HepG2 (cell line): ENCODE data around the gene ABCC3. TPM values are rescaled to one million over a fixed set of nuclear protein-coding genes. Genes with fewer than 3 reads are reported as not detected.

Experiments used
- AHR ChIP-seq: IDR thresholded peaks from 2 replicates; pipeline ENCODE4 v1.6.1; 2018; ENCODE audit warnings: missing genetic modification reagents, missing compliant biosample characterization
- AKAP8 ChIP-seq: sonication (generic); formaldehyde crosslinking; IDR thresholded peaks from 2 replicates; pipeline ENCODE4 v1.5.1; 2020; ENCODE audit warnings: mild to moderate bottlenecking, missing genetic modification reagents
- ASH2L ChIP-seq: fragments of 300-600, 200-600 bp; sonication (generic); IDR thresholded peaks from 2 replicates; pipeline ENCODE4 v1.7.0; 2017; ENCODE audit warnings: low read depth, mild to moderate bottlenecking, moderate library complexity, mixed read lengths, low read length; ENCODE audit not compliant: insufficient read length
- BCL3 ChIP-seq: sonication (generic); formaldehyde crosslinking; IDR thresholded peaks from 2 replicates; pipeline ENCODE4 v1.5.1; 2020; ENCODE audit warnings: mild to moderate bottlenecking, missing genetic modification reagents, moderate library complexity
- EP300 ChIP-seq, 3 experiments: sonication (generic) in 1 of 3; formaldehyde crosslinking in 1 of 3; IDR thresholded peaks; 2 replicates each; pipeline versions ENCODE4 v1.5.1 to v1.6.1; 2011 to 2020; ENCODE audit warnings: low read depth in 2 of 3, low read length in 2 of 3, borderline replicate concordance in 1 of 3, improper control_type of control experiment in 1 of 3, mild to moderate bottlenecking in 1 of 3, missing genetic modification reagents in 1 of 3, moderate library complexity in 1 of 3
- FOSL1 ChIP-seq: sonication (generic); formaldehyde crosslinking; IDR thresholded peaks from 2 replicates; pipeline ENCODE4 v1.9.0; 2021; ENCODE audit warnings: missing genetic modification reagents, borderline replicate concordance
- HMGA1 ChIP-seq: sonication (generic); formaldehyde crosslinking; conservative IDR thresholded peaks from 2 replicates; pipeline ENCODE4 v1.4.0; 2020; ENCODE audit warnings: missing genetic modification reagents
- HOXA5 ChIP-seq: sonication (generic); formaldehyde crosslinking; IDR thresholded peaks from 2 replicates; pipeline ENCODE4 v1.4.0; 2020; ENCODE audit warnings: missing genetic modification reagents
- MED8 ChIP-seq: sonication (generic); formaldehyde crosslinking; IDR thresholded peaks from 2 replicates; pipeline ENCODE4 v1.8.1; 2023; ENCODE audit warnings: mild to moderate bottlenecking, missing genetic modification reagents; ENCODE audit not compliant: insufficient replicate concordance
- MZF1 ChIP-seq: sonication (generic); formaldehyde crosslinking; IDR thresholded peaks from 2 replicates; pipeline ENCODE4 v1.8.1; 2023; ENCODE audit warnings: mild to moderate bottlenecking, missing genetic modification reagents, borderline replicate concordance
- POGK ChIP-seq: sonication (generic); formaldehyde crosslinking; conservative IDR thresholded peaks from 2 replicates; pipeline ENCODE4 v1.8.0; 2022; ENCODE audit warnings: mild to moderate bottlenecking, moderate library complexity, missing genetic modification reagents
- REXO4 ChIP-seq: sonication (generic); formaldehyde crosslinking; IDR thresholded peaks from 2 replicates; pipeline ENCODE4 v1.8.0; 2022; ENCODE audit warnings: missing genetic modification reagents, mild to moderate bottlenecking, borderline replicate concordance
- SOX6 ChIP-seq, 2 experiments: fragments of 450-650 bp in 1 of 2; sonication (generic) in 1 of 2; formaldehyde crosslinking in 1 of 2; IDR thresholded peaks; 2 replicates each; pipeline versions ENCODE4 v1.4.0 to v1.6.1; 2017 to 2020; ENCODE audit warnings: antibody characterized with exemption in 1 of 2, mild to moderate bottlenecking in 1 of 2, missing genetic modification reagents in 1 of 2
- TBX2 ChIP-seq: sonication (generic); formaldehyde crosslinking; IDR thresholded peaks from 2 replicates; pipeline ENCODE4 v1.5.0; 2020; ENCODE audit warnings: missing genetic modification reagents, mild to moderate bottlenecking, borderline replicate concordance
- UBTF ChIP-seq: sonication (generic); formaldehyde crosslinking; IDR thresholded peaks from 2 replicates; pipeline ENCODE4 v1.4.0; 2020; ENCODE audit warnings: mild to moderate bottlenecking, missing genetic modification reagents
- ZFX ChIP-seq: sonication (generic); formaldehyde crosslinking; IDR thresholded peaks from 2 replicates; pipeline ENCODE4 v1.4.0; 2020; ENCODE audit warnings: mild to moderate bottlenecking, low read depth, missing genetic modification reagents, moderate library complexity
- ZNF503 ChIP-seq: sonication (generic); formaldehyde crosslinking; IDR thresholded peaks from 2 replicates; pipeline ENCODE4 v1.4.0; 2020; ENCODE audit warnings: missing genetic modification reagents
- ZNF570 ChIP-seq: sonication (generic); formaldehyde crosslinking; IDR thresholded peaks from 2 replicates; pipeline ENCODE4 v1.4.0; 2020; ENCODE audit warnings: mild to moderate bottlenecking, missing genetic modification reagents, borderline replicate concordance
- ZNF660 ChIP-seq: sonication (generic); formaldehyde crosslinking; IDR thresholded peaks from 2 replicates; pipeline ENCODE4 v1.5.1; 2020; ENCODE audit warnings: mild to moderate bottlenecking, low read depth, missing genetic modification reagents, borderline replicate concordance
- ZNF766 ChIP-seq: sonication (generic); formaldehyde crosslinking; IDR thresholded peaks from 2 replicates; pipeline ENCODE4 v1.5.0; 2020; ENCODE audit warnings: missing genetic modification reagents, borderline replicate concordance
- polyA plus RNA-seq, 8 experiments: library from polyadenylated mRNA; depleted of rRNA in 3 of 8; stranded (reverse) in 7 of 8; unstranded in 1 of 8; fragments of >200 nt; fragmentation: Illumina TruSeq in 4 of 8; extraction: Trizol in 4 of 8; gene quantifications; 2 replicates each; pipeline versions ENCODE4 v1.2.1 to v1.2.3, GENCODE V29; 2011 to 2016; ENCODE audit warnings: low read depth in 4 of 8, missing spikeins in 1 of 8, mixed read lengths in 1 of 8; ENCODE audit not compliant: insufficient read depth in 1 of 8
- total RNA-seq, 5 experiments: library from RNA; depleted of rRNA; stranded (reverse); fragments of >200 nt; fragmentation: Illumina TruSeq; extraction: Trizol; gene quantifications; 2 replicates each; pipeline ENCODE4 v1.2.3, GENCODE V29; 2016; ENCODE audit warnings: low read depth in 1 of 5

ABCC3 gene
- total and polyA plus RNA-seq, 2 of the 13 experiments (the other 11 are each of a cell fraction or from before 2014, with no cell fraction given): 25.2 to 50.7 TPM

- TF ChIP-seq ZNF766 (0 out of 2 replicates have a peak, but pooled peaks have one; percentile 51), ZNF503 (CRISPR knock-in tag) (0 out of 2 replicates have a peak, but pooled peaks have one; percentile 24), ZFX (CRISPR knock-in tag) (no peak), UBTF (CRISPR knock-in tag) (peak; percentile 53; the same call in 1 of the 2 replicates), MED8 (CRISPR knock-in tag) (peak; percentile 60), POGK (CRISPR knock-in tag) (no peak), ZNF660 (CRISPR knock-in tag) (no peak), AKAP8 (CRISPR knock-in tag) (no peak), EP300 (IDR thresholded peaks at IDR 0.05; ENCODE audit: low read depth in 2 of 2, low read length in 2 of 2) (peak in 1 of 2 experiments; percentile 34; a peak in 2 of 4 replicates), EP300 (CRISPR knock-in tag; IDR thresholded peaks at IDR 0.05; ENCODE audit: borderline replicate concordance) (peak; percentile 50; the same call in 1 of the 2 replicates), TBX2 (CRISPR knock-in tag) (peak; percentile 73), AHR (CRISPR knock-in tag) (no peak), ZNF570 (CRISPR knock-in tag) (no peak), HOXA5 (CRISPR knock-in tag) (peak; percentile 85; the same call in 1 of the 2 replicates), SOX6 (IDR thresholded peaks at IDR 0.05) (no peak), SOX6 (CRISPR knock-in tag; IDR thresholded peaks at IDR 0.05) (peak; percentile 82), HMGA1 (CRISPR knock-in tag) (no peak), BCL3 (CRISPR knock-in tag) (no peak), MZF1 (CRISPR knock-in tag) (no peak), REXO4 (CRISPR knock-in tag) (no peak), FOSL1 (CRISPR knock-in tag) (no peak), ASH2L (peak; percentile 63)
Measured at GRCh38 chr17:50635982-50636803, 1.5 kb downstream of the ABCC3 start (continued).
